Cardiac muscle cell (in vitro differentiated cells and primary cell): ENCODE measurements around the gene MCTP1. TPM values are rescaled to one million over a fixed set of nuclear protein-coding genes. Genes with fewer than 3 reads are reported as not detected.

Source experiments
- DNase-seq, 2 donors: peaks; one replicate each; pipeline versions ENCODE4 v3.0.0 to v3.0.0-alpha.2; 2010 to 2017; ENCODE audit warnings: low read depth in 1 of 2, low spot score in 1 of 2
- H3K27ac ChIP-seq: fragments of 200-600 bp; sonication (generic); 2 replicates; pipeline ENCODE4 v1.5.1; 2016
- H3K27me3 ChIP-seq: fragments of 200-600 bp; sonication (generic); 2 replicates; pipeline ENCODE4 v1.6.0; 2016; ENCODE audit warnings: control low read depth
- H3K36me3 ChIP-seq: fragments of 200-600 bp; sonication (generic); 2 replicates; pipeline ENCODE4 v1.5.1; 2016; ENCODE audit warnings: control low read depth
- H3K4me1 ChIP-seq: fragments of 200-600 bp; sonication (generic); 2 replicates; pipeline ENCODE4 v1.8.1; 2017; ENCODE audit warnings: low read depth, mild to moderate bottlenecking, mixed run types
- H3K4me3 ChIP-seq: fragments of 200-600 bp; sonication (generic); 2 replicates; pipeline ENCODE4 v1.5.1; 2016; ENCODE audit warnings: mild to moderate bottlenecking
- H3K9me3 ChIP-seq: fragments of 200-600 bp; sonication (generic); 2 replicates; pipeline ENCODE4 v1.5.1; 2017; ENCODE audit warnings: low read depth, mild to moderate bottlenecking, control low read depth
- polyA plus RNA-seq: library from polyadenylated mRNA; unstranded; fragments of >200 nt; fragmentation: Nextera tagmentation; extraction: Ambion mirVana; gene quantifications from 2 replicates; pipeline ENCODE4 v1.2.1, GENCODE V29; 2016
- total RNA-seq: library from RNA; depleted of rRNA; stranded (reverse); fragments of >200 nt; gene quantifications from 2 replicates; pipeline ENCODE4 v1.2.3, GENCODE V29; 2016
- TF ChIP-seq, protein P1 (sequence below): IDR thresholded peaks from 2 replicates; pipeline ENCODE4 v1.5.1; 2012; ENCODE audit warnings: low read depth, mild to moderate bottlenecking, low read length

MCTP1 gene
- total and polyA plus RNA-seq, 2 experiments from 2014 or later: 1.4 TPM; not detected in 1

DNA sequence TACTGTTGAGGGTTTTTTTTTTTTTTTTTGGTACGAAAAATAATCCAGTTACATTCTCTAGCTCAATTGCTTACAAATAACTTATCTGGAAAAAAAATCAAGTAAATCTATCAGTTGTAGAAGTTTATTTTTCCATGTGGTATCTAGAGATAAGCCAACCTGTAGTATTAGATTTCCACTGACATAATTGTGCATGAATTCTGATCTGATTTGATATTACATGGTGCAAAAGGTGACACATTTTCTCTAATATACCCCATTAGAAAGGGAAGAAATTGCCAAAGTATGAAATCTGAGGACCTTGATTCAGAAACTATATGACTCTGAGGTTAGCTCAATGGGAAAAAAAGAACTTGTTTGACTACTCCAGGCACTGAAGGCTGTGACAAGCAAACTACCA, 524.9 kb downstream of the MCTP1 start:
- no peak for DNase-seq
- Histone ChIP-seq H3K27ac (no peak overlapping the region), H3K4me3 (no peak overlapping the region), H3K27me3 (no peaks in the 10 kb centered on the region), H3K9me3 (no peaks in the 10 kb centered on the region), H3K4me1 (no peaks in the 10 kb centered on the region), H3K36me3 (no peaks in the 10 kb centered on the region)
- TF ChIP-seq, protein P1, sequence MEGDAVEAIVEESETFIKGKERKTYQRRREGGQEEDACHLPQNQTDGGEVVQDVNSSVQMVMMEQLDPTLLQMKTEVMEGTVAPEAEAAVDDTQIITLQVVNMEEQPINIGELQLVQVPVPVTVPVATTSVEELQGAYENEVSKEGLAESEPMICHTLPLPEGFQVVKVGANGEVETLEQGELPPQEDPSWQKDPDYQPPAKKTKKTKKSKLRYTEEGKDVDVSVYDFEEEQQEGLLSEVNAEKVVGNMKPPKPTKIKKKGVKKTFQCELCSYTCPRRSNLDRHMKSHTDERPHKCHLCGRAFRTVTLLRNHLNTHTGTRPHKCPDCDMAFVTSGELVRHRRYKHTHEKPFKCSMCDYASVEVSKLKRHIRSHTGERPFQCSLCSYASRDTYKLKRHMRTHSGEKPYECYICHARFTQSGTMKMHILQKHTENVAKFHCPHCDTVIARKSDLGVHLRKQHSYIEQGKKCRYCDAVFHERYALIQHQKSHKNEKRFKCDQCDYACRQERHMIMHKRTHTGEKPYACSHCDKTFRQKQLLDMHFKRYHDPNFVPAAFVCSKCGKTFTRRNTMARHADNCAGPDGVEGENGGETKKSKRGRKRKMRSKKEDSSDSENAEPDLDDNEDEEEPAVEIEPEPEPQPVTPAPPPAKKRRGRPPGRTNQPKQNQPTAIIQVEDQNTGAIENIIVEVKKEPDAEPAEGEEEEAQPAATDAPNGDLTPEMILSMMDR: no peak

DNA sequence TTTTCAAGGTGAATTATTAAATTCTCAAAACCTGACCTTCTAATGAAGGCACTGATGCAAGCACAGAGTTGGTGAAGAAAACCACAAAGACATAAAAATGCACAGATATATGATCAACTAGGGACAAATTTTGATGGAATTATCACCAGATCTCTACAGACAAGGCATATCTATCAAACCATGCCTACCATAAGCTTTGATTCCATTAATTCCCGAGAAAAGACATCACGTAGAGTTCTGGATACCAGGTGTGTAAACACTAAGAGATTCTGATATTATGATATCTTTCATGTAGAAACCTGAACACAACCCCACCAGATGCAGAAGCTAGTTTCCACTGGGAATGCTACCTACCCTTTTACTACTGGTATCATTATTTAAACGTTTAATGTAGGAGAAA, 525.9 kb downstream of the MCTP1 start:
- no peak for DNase-seq
- H3K9me3 ChIP-seq: no peaks in the 10 kb centered on the region
- no peak overlapping the region for H3K4me3 ChIP-seq
- H3K27me3 ChIP-seq: no peaks in the 10 kb centered on the region
- no peaks in the 10 kb centered on the region for H3K4me1 ChIP-seq
- TF ChIP-seq, protein P1: no peak
- H3K36me3 ChIP-seq: no peaks in the 10 kb centered on the region
- no peak overlapping the region for H3K27ac ChIP-seq

DNA sequence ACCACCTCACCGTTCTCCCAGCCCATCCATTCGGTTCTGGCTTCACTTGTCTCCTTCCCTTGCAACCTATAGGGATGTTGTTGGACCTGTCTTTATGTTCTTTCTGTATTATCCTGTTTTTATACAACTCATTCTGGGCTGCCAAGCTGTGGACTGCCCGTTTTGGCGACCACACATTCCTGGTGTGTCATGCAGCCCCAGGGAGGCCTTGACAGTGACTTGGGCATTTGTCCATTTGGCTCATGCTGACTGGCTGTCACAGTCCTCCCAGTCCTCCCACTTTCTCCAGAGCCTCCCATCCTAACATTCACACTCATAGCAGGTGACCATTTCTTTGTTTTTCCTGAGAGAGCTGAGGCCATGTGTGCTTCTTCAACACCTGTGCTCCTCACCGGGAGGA, 530.1 kb downstream of the MCTP1 start:
- no peaks in the 10 kb centered on the region for H3K9me3 ChIP-seq
- no peak overlapping the region for H3K27ac ChIP-seq
- H3K4me3 ChIP-seq: no peak overlapping the region
- peaks cover 4% of the 10 kb centered on the region for H3K4me1 ChIP-seq
- DNase-seq: no peak
- H3K36me3 ChIP-seq: no peaks in the 10 kb centered on the region
- TF ChIP-seq, protein P1: no peak
- H3K27me3 ChIP-seq: no peaks in the 10 kb centered on the region

DNA sequence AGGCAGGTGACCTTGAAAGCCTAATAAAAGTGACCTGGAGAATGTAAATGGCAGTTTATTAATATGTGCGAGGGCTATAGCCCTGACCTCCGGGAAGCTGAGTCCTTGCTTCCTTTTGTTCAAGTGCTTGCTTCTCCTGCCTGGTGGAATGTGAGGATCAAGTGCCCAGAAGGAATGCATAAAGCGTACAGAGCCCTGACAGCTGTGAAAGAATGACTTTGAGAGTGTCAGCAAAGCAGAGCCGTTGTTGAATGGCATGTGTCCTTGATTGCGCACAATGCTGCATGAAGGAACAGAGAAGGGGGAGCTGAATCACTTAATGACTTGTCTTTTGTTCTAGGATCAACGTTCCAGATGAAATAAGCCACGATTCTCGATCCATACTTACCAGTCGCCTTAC, 533.4 kb downstream of the MCTP1 start:
- Histone ChIP-seq H3K9me3 (no peaks in the 10 kb centered on the region), H3K27me3 (no peaks in the 10 kb centered on the region), H3K4me3 (no peak overlapping the region), H3K36me3 (no peaks in the 10 kb centered on the region), H3K4me1 (peaks cover 4% of the 10 kb centered on the region), H3K27ac (peak overlapping the region; percentile 28)
- peak in 1 of 2 donors; percentile 71 for DNase-seq
- TF ChIP-seq, protein P1: no peak

DNA sequence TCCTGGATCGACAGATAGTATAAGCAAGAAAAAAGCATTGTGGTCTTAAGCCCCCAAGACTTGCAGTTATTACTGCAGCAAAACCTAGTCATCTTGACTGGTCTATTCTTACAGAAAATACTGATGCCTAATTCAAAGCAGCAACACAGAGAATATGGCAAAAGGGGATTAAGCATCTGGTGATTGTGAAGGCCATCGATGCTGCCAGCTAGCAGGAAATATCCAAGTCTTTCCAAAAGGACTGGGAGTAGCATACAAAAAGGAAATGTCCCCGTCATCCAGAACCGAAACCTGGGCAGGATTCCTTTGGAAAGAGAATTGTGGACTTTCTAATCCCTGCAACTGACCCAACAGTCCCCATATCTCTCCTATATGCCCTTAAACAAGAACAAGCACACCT, 534.2 kb downstream of the MCTP1 start:
- Histone ChIP-seq H3K27ac (no peak overlapping the region), H3K9me3 (no peaks in the 10 kb centered on the region), H3K4me1 (peaks cover 4% of the 10 kb centered on the region), H3K4me3 (no peak overlapping the region), H3K36me3 (no peaks in the 10 kb centered on the region), H3K27me3 (no peaks in the 10 kb centered on the region)
- DNase-seq: no peak
- TF ChIP-seq, protein P1: no peak

DNA sequence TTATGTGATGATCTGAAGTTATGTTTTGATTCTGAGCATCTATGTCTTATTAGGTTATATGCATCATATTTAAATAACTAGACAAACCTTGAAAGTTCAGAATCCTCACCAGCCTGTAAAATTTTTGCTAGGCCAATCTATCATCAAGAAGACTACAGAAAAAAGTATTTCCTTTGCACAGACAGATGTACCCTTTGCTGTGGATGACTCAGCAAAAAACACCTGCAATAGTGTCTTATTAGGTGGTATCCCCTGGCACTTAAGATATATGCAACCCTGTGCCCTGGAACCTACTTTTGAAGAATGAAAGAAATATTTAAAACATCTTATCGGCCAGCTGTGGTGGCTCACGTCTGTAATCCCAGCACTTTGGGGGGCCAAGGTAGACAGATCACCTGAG, 535.9 kb downstream of the MCTP1 start:
- Histone ChIP-seq H3K27ac (no peak overlapping the region), H3K36me3 (no peaks in the 10 kb centered on the region), H3K27me3 (no peaks in the 10 kb centered on the region), H3K4me3 (no peak overlapping the region), H3K4me1 (peaks cover 4% of the 10 kb centered on the region), H3K9me3 (no peaks in the 10 kb centered on the region)
- DNase-seq: no peak
- TF ChIP-seq, protein P1: no peak
